Lower lobe of right lung (tissue), 2 donors: ENCODE measurements around the gene GSTO1. TPM values are rescaled to one million over a fixed set of nuclear protein-coding genes. Genes with fewer than 3 reads are reported as not detected.
A peak's percentile ranks its signal among the peaks of the same experiment; 100 is the strongest.

Experiments used
- ATAC-seq, 2 donors: fragments of 200-7000 bp; cut with Tn5 transposase; one replicate each; pipeline ENCODE4 v1.9.1; 2020 to 2022; ENCODE audit warnings: mild to moderate bottlenecking in 2 of 2, moderate library complexity in 2 of 2
- DNase-seq: peaks from one replicate; pipeline ENCODE4 v3.0.0-alpha.2; 2020
- H3K27ac ChIP-seq: fragments of 200-600 bp; one replicate; pipeline ENCODE4 v1.8.0; 2022
- H3K27me3 ChIP-seq: fragments of 200-600 bp; one replicate; pipeline ENCODE4 v1.8.0; 2022; ENCODE audit warnings: low read depth
- H3K36me3 ChIP-seq: fragments of 200-600 bp; one replicate; pipeline ENCODE4 v1.8.0; 2022; ENCODE audit warnings: mild to moderate bottlenecking
- H3K4me1 ChIP-seq: fragments of 200-600 bp; one replicate; pipeline ENCODE4 v1.8.0; 2022
- H3K4me3 ChIP-seq: fragments of 200-600 bp; one replicate; pipeline ENCODE4 v1.8.0; 2022; ENCODE audit warnings: mild to moderate bottlenecking
- H3K9me3 ChIP-seq: fragments of 200-600 bp; one replicate; pipeline ENCODE4 v1.8.0; 2022
- intact Hi-C: fragments of 100-400 bp; cut with DNase I; formaldehyde crosslinking; loops from one replicate; pipeline ENCODE4 v1.11.0; 2022
- total RNA-seq: library from RNA; stranded (reverse); fragmentation: NEBNext Ultra II Directional; extraction: Animal tissue kit (Norgen Biotek cat#: 25700); gene quantifications from one replicate; pipeline ENCODE4 v1.2.1, GENCODE V29; 2021
- TF ChIP-seq, protein P1 (sequence below): fragments of 200-600 bp; IDR thresholded peaks from one replicate; pipeline ENCODE4 v1.8.0; 2022; ENCODE audit warnings: antibody characterized with exemption, mild to moderate bottlenecking
- donor health status: DM: no; HTN: yes; CAD: no; lungs with severe emphysema.

The GSTO1 gene
- total RNA-seq, 1 donor from 2014 or later: 133 TPM

GRCh38 chr10:104251443-104251842, 3.2 kb upstream of the GSTO1 start:
- Histone ChIP-seq H3K4me3 (no peak overlapping the region), H3K27ac (no peak overlapping the region), H3K4me1 (peaks cover 17% of the 10 kb centered on the region), H3K27me3 (no peaks in the 10 kb centered on the region), H3K9me3 (no peaks in the 10 kb centered on the region), H3K36me3 (no peaks in the 10 kb centered on the region)
- DNase-seq (no peak), ATAC-seq (no peak)
- intact Hi-C loops: no loop called here
- TF ChIP-seq, protein P1, sequence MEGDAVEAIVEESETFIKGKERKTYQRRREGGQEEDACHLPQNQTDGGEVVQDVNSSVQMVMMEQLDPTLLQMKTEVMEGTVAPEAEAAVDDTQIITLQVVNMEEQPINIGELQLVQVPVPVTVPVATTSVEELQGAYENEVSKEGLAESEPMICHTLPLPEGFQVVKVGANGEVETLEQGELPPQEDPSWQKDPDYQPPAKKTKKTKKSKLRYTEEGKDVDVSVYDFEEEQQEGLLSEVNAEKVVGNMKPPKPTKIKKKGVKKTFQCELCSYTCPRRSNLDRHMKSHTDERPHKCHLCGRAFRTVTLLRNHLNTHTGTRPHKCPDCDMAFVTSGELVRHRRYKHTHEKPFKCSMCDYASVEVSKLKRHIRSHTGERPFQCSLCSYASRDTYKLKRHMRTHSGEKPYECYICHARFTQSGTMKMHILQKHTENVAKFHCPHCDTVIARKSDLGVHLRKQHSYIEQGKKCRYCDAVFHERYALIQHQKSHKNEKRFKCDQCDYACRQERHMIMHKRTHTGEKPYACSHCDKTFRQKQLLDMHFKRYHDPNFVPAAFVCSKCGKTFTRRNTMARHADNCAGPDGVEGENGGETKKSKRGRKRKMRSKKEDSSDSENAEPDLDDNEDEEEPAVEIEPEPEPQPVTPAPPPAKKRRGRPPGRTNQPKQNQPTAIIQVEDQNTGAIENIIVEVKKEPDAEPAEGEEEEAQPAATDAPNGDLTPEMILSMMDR: no peak

GRCh38 chr10:104252368-104252767, 2.3 kb upstream of the GSTO1 start:
- intact Hi-C loops: no loop called here
- no peak for ATAC-seq

GRCh38 chr10:104253106-104253505, 1.6 kb upstream of the GSTO1 start:
- peaks cover 33% of the 10 kb centered on the region for H3K4me1 ChIP-seq
- no peak for DNase-seq
- TF ChIP-seq, protein P1: no peak
- no peak overlapping the region for H3K4me3 ChIP-seq
- peaks cover 10% of the 10 kb centered on the region for H3K36me3 ChIP-seq
- no peak overlapping the region for H3K27ac ChIP-seq
- H3K9me3 ChIP-seq: no peaks in the 10 kb centered on the region
- no peaks in the 10 kb centered on the region for H3K27me3 ChIP-seq
- intact Hi-C loops: no loop called here
- ATAC-seq: no peak

More at GRCh38 chr10:104252368-104252767, 2.3 kb upstream of the GSTO1 start:
- Histone ChIP-seq H3K36me3 (peaks cover 3% of the 10 kb centered on the region), H3K4me3 (no peak overlapping the region), H3K4me1 (peaks cover 26% of the 10 kb centered on the region), H3K9me3 (no peaks in the 10 kb centered on the region), H3K27me3 (no peaks in the 10 kb centered on the region), H3K27ac (no peak overlapping the region)
- TF ChIP-seq, protein P1: no peak
- no peak for DNase-seq

DNA sequence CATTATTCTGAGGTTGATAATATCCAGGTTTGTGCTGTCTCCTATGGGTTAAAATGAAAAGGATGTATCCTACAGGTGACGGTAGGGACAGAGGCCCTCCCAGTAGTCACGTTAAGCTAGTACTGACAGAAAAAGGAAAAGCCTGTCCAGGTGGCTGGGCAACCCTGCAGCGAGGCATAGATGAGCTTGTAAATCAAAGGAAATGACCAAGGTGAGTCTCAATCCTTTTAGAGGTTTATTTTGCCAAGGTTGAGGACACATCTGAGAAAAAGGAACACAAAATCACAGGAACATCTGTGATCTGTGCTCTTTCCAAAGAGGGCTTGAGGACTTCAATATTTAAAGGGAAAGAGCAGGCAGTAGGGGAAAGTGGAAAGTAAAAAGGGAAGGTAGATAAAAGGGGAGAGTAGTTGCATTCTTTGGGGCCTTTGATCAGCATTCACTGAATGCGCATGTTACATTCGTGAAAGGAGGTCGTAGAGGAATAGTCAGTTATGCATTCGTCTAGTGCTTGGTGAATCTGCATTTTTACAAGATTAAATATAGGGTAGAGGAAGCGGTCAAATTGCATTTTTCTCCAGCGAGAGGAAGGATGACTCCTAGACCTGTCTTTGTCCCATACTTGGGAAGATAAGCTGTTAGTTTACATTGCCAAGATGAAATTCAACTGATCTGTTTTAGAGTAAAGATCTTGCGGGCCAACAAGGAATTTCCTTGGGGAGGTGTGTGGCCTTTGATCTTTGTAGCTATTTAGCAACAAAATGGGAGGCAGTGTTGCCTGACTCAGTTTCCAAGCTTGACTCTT, 884 bp upstream of the GSTO1 start:
- no peaks in the 10 kb centered on the region for H3K9me3 ChIP-seq
- ATAC-seq: no peak
- intact Hi-C loops: no loop called here
- H3K27me3 ChIP-seq: no peaks in the 10 kb centered on the region
- H3K4me1 ChIP-seq: peaks cover 40% of the 10 kb centered on the region
- no peak for DNase-seq
- TF ChIP-seq, protein P1: no peak
- H3K4me3 ChIP-seq: peak overlapping the region; percentile 75
- H3K36me3 ChIP-seq: peaks cover 17% of the 10 kb centered on the region
- H3K27ac ChIP-seq: peak overlapping the region; percentile 98

- Histone ChIP-seq H3K4me3 (peak overlapping the region; percentile 75), H3K4me1 (peaks cover 57% of the 10 kb centered on the region), H3K27me3 (no peaks in the 10 kb centered on the region), H3K9me3 (no peaks in the 10 kb centered on the region), H3K27ac (peak overlapping the region; percentile 98), H3K36me3 (peaks cover 34% of the 10 kb centered on the region)
- TF ChIP-seq, protein P1: no peak
- ATAC-seq: peak; percentile 67 to 79
- intact Hi-C loops: no loop called here
- DNase-seq: no peak
Observed at GRCh38 chr10:104255311-104255981, 754 bp downstream of the GSTO1 start.
